Astrocyte (in vitro differentiated cells and primary cell): ENCODE results near the gene MYO15A. TPM values are rescaled to one million over a fixed set of nuclear protein-coding genes. Genes with fewer than 3 reads are reported as not detected.

Source experiments
- DNase-seq: peaks from one replicate; pipeline ENCODE4 v3.0.0-alpha.2; 2010; ENCODE audit warnings: low read depth
- FAIRE-seq: peaks from 2 replicates; lab custom pipeline; 2011; peaks lifted over from hg19 to GRCh38; lab: Jason Lieb, UNC
- H2AFZ ChIP-seq: 2 replicates; pipeline ENCODE4 v1.6.0; 2012; ENCODE audit warnings: low read depth, low read length, inconsistent platforms
- H3K27ac ChIP-seq: 2 replicates; pipeline ENCODE4 v1.5.1; 2011; ENCODE audit warnings: low read depth, low read length, inconsistent platforms
- H3K27me3 ChIP-seq: 2 replicates; pipeline ENCODE4 v1.6.0; 2011; ENCODE audit warnings: low read length, inconsistent platforms; ENCODE audit not compliant: insufficient read depth
- H3K36me3 ChIP-seq: 2 replicates; pipeline ENCODE4 v1.5.1; 2011; ENCODE audit warnings: low read length, inconsistent platforms; ENCODE audit not compliant: insufficient read depth
- H3K4me1 ChIP-seq: 2 replicates; pipeline ENCODE4 v1.5.1; 2011; ENCODE audit warnings: low read length, inconsistent platforms; ENCODE audit not compliant: insufficient read depth
- H3K4me2 ChIP-seq: 2 replicates; pipeline ENCODE4 v1.6.0; 2012; ENCODE audit warnings: low read length, inconsistent platforms
- H3K4me3 ChIP-seq: 2 replicates; pipeline ENCODE4 v1.5.1; 2011; ENCODE audit warnings: low read depth, mild to moderate bottlenecking, low read length, inconsistent platforms; ENCODE audit not compliant: insufficient read depth
- H3K79me2 ChIP-seq: 2 replicates; pipeline ENCODE4 v1.6.0; 2012; ENCODE audit warnings: mild to moderate bottlenecking, low read length, inconsistent platforms; ENCODE audit not compliant: insufficient read depth
- H3K9ac ChIP-seq: 2 replicates; pipeline ENCODE4 v1.6.0; 2012; ENCODE audit warnings: mild to moderate bottlenecking, low read length, inconsistent platforms
- H3K9me3 ChIP-seq: 2 replicates; pipeline ENCODE4 v1.5.1; 2012; ENCODE audit warnings: low read depth, mild to moderate bottlenecking, low read length, inconsistent platforms; ENCODE audit not compliant: insufficient read depth
- H4K20me1 ChIP-seq: 2 replicates; pipeline ENCODE4 v1.6.0; 2012; ENCODE audit warnings: low read length, inconsistent platforms; ENCODE audit not compliant: insufficient read depth
- H3K27ac Mint-ChIP-seq: one replicate; pipeline ENCODE4 v1.8.0; 2021; ENCODE audit warnings: mild to moderate bottlenecking, mixed read lengths; ENCODE audit not compliant: unreplicated experiment
- H3K27me3 Mint-ChIP-seq: one replicate; pipeline ENCODE4 v1.8.0; 2021; ENCODE audit warnings: low read depth, mixed read lengths; ENCODE audit not compliant: unreplicated experiment
- H3K36me3 Mint-ChIP-seq: one replicate; pipeline ENCODE4 v1.8.0; 2021; ENCODE audit warnings: low read depth, mixed read lengths; ENCODE audit not compliant: unreplicated experiment
- H3K4me1 Mint-ChIP-seq: one replicate; pipeline ENCODE4 v1.8.0; 2021; ENCODE audit warnings: low read depth, mixed read lengths; ENCODE audit not compliant: unreplicated experiment
- H3K4me3 Mint-ChIP-seq: one replicate; pipeline ENCODE4 v1.8.0; 2021; ENCODE audit warnings: mild to moderate bottlenecking, moderate library complexity, mixed read lengths; ENCODE audit not compliant: unreplicated experiment
- H3K9me3 Mint-ChIP-seq: one replicate; pipeline ENCODE4 v1.8.0; 2021; ENCODE audit warnings: mild to moderate bottlenecking, mixed read lengths; ENCODE audit not compliant: unreplicated experiment
- EZH2 ChIP-seq: IDR thresholded peaks from 2 replicates; pipeline ENCODE4 v1.6.1; 2012; ENCODE audit warnings: mild to moderate bottlenecking, low read length, inconsistent platforms; ENCODE audit not compliant: insufficient read depth
- total RNA-seq: library from RNA; stranded (reverse); gene quantifications from 2 replicates; pipeline ENCODE4 v1.2.1, GENCODE V29; 2021
- TF ChIP-seq, protein P1 (sequence below): IDR thresholded peaks from 2 replicates; pipeline ENCODE4 v1.5.1; 2011; ENCODE audit warnings: low read depth, mild to moderate bottlenecking, inconsistent platforms, low read length, moderate library complexity; ENCODE audit not compliant: insufficient read depth

The MYO15A gene
- total RNA-seq, 1 donor from 2014 or later = 0.32 TPM

- no peak for FAIRE-seq
These were observed 9.0 kb upstream of the MYO15A start for GRCh38 chr17:18099516-18099915.

GRCh38 chr17:18100616-18101015 is 7.9 kb upstream of the MYO15A start:
- H3K4me1 ChIP-seq = no peaks in the 10 kb centered on the region
- peaks cover 14% of the 10 kb centered on the region for H3K36me3 Mint-ChIP-seq

More at GRCh38 chr17:18099516-18099915, 9.0 kb upstream of the MYO15A start:
- no peak overlapping the region for H3K4me3 Mint-ChIP-seq
- H3K9ac ChIP-seq = no peak overlapping the region
- peaks cover 11% of the 10 kb centered on the region for H3K36me3 ChIP-seq
- H3K4me3 ChIP-seq = no peak overlapping the region
- no peaks in the 10 kb centered on the region for H3K27me3 ChIP-seq
- no peaks in the 10 kb centered on the region for H3K4me1 ChIP-seq
- H3K4me1 Mint-ChIP-seq = no peaks in the 10 kb centered on the region
- no peak overlapping the region for H3K4me2 ChIP-seq
- DNase-seq = no peak
- H3K27ac Mint-ChIP-seq = no peak overlapping the region
- no peaks in the 10 kb centered on the region for H3K9me3 ChIP-seq
- H2AFZ ChIP-seq = no peak overlapping the region
- H4K20me1 ChIP-seq = peaks cover 40% of the 10 kb centered on the region
- H3K27me3 Mint-ChIP-seq = no peaks in the 10 kb centered on the region
- no peak for TF ChIP-seq EZH2
- TF ChIP-seq, protein P1, sequence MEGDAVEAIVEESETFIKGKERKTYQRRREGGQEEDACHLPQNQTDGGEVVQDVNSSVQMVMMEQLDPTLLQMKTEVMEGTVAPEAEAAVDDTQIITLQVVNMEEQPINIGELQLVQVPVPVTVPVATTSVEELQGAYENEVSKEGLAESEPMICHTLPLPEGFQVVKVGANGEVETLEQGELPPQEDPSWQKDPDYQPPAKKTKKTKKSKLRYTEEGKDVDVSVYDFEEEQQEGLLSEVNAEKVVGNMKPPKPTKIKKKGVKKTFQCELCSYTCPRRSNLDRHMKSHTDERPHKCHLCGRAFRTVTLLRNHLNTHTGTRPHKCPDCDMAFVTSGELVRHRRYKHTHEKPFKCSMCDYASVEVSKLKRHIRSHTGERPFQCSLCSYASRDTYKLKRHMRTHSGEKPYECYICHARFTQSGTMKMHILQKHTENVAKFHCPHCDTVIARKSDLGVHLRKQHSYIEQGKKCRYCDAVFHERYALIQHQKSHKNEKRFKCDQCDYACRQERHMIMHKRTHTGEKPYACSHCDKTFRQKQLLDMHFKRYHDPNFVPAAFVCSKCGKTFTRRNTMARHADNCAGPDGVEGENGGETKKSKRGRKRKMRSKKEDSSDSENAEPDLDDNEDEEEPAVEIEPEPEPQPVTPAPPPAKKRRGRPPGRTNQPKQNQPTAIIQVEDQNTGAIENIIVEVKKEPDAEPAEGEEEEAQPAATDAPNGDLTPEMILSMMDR = no peak
- H3K9me3 Mint-ChIP-seq = no peaks in the 10 kb centered on the region
- H3K36me3 Mint-ChIP-seq = peaks cover 14% of the 10 kb centered on the region
- no peaks in the 10 kb centered on the region for H3K79me2 ChIP-seq
- H3K27ac ChIP-seq = no peak overlapping the region

GRCh38 chr17:18101828-18102227 is 6.7 kb upstream of the MYO15A start:
- H3K4me3 ChIP-seq = no peak overlapping the region
- H3K4me1 ChIP-seq = no peaks in the 10 kb centered on the region
- FAIRE-seq (no peak), DNase-seq (no peak)
- no peak overlapping the region for H3K4me2 ChIP-seq
- no peaks in the 10 kb centered on the region for H3K79me2 ChIP-seq
- no peaks in the 10 kb centered on the region for H3K27me3 ChIP-seq
- H2AFZ ChIP-seq = no peak overlapping the region
- TF ChIP-seq, protein P1 = no peak
- TF ChIP-seq EZH2 = no peak
- Mint-ChIP-seq H3K27ac (no peak overlapping the region), H3K27me3 (no peaks in the 10 kb centered on the region), H3K4me3 (no peak overlapping the region), H3K4me1 (no peaks in the 10 kb centered on the region), H3K36me3 (peaks cover 11% of the 10 kb centered on the region), H3K9me3 (no peaks in the 10 kb centered on the region)
- H3K36me3 ChIP-seq = peaks cover 6% of the 10 kb centered on the region
- peaks cover 34% of the 10 kb centered on the region for H4K20me1 ChIP-seq
- no peak overlapping the region for H3K27ac ChIP-seq
- H3K9ac ChIP-seq = no peak overlapping the region
- H3K9me3 ChIP-seq = no peaks in the 10 kb centered on the region

More at GRCh38 chr17:18100616-18101015, 7.9 kb upstream of the MYO15A start:
- Mint-ChIP-seq H3K9me3 (no peaks in the 10 kb centered on the region), H3K27ac (no peak overlapping the region), H3K27me3 (no peaks in the 10 kb centered on the region), H3K4me3 (no peak overlapping the region), H3K4me1 (no peaks in the 10 kb centered on the region)
- no peak overlapping the region for H3K4me3 ChIP-seq
- no peaks in the 10 kb centered on the region for H3K27me3 ChIP-seq
- no peak overlapping the region for H2AFZ ChIP-seq
- DNase-seq (no peak), FAIRE-seq (no peak)
- peaks cover 40% of the 10 kb centered on the region for H4K20me1 ChIP-seq
- TF ChIP-seq, protein P1 = no peak
- TF ChIP-seq EZH2 = no peak
- H3K27ac ChIP-seq = no peak overlapping the region
- peaks cover 11% of the 10 kb centered on the region for H3K36me3 ChIP-seq
- no peaks in the 10 kb centered on the region for H3K9me3 ChIP-seq
- no peaks in the 10 kb centered on the region for H3K79me2 ChIP-seq
- H3K4me2 ChIP-seq = no peak overlapping the region
- no peak overlapping the region for H3K9ac ChIP-seq
